Activated naive CD4-positive, alpha-beta T cell treated with anti-CD3 and anti-CD28 coated beads, Interleukin-2, amount 50 U/mL, for 72 hours (primary cell): ENCODE data around the gene REEP3. TPM values are rescaled to one million over a fixed set of nuclear protein-coding genes. Genes with fewer than 3 reads are reported as not detected.

Experiments used
- ATAC-seq, 2 donors: fragments of 150-1000 bp; cut with Tn5 transposase; 2 replicates each; pipeline ENCODE4 v1.10.0; 2021; ENCODE audit warnings: mild to moderate bottlenecking in 2 of 2, moderate library complexity in 2 of 2
- DNase-seq, 2 donors: peaks; one replicate each; pipeline ENCODE4 v3.0.0; 2021 to 2022; ENCODE audit warnings: low spot score in 2 of 2
- H3K27ac Mint-ChIP-seq, 2 donors: one replicate each; pipeline ENCODE4 v1.8.0; 2022; ENCODE audit warnings: mild to moderate bottlenecking in 2 of 2, mixed read lengths in 2 of 2
- H3K36me3 Mint-ChIP-seq, 2 donors: one replicate each; pipeline ENCODE4 v1.8.0; 2022; ENCODE audit warnings: mixed read lengths in 2 of 2
- H3K9me3 Mint-ChIP-seq, 2 donors: one replicate each; pipeline ENCODE4 v1.8.0; 2022; ENCODE audit warnings: mixed read lengths in 2 of 2
- total RNA-seq, 2 donors: library from RNA; stranded (reverse); gene quantifications; one replicate each; pipeline ENCODE4 v1.2.3, GENCODE V29; 2022

REEP3 gene
- total RNA-seq, 2 donors from 2014 or later, result 6.9 to 15.6 TPM

GRCh38 chr10:63591600-63592379 is 70.6 kb downstream of the REEP3 start:
- Mint-ChIP-seq H3K9me3 (no peaks in the 10 kb centered on the region), H3K27ac (no peak overlapping the region)
- DNase-seq, result no peak

GRCh38 chr10:63593576-63593975 is 72.4 kb downstream of the REEP3 start:
- H3K36me3 Mint-ChIP-seq, result peaks cover 6 to 19% of the 10 kb centered on the region in 2 donors
- no peaks in the 10 kb centered on the region for H3K9me3 Mint-ChIP-seq
- no peak overlapping the region for H3K27ac Mint-ChIP-seq
- ATAC-seq, result no peak
- DNase-seq, result no peak

More at GRCh38 chr10:63591600-63592379, 70.6 kb downstream of the REEP3 start:
- no peak for ATAC-seq
- H3K36me3 Mint-ChIP-seq, result peaks cover 1 to 16% of the 10 kb centered on the region in 2 donors

- H3K36me3 Mint-ChIP-seq, result peaks cover 6 to 19% of the 10 kb centered on the region in 2 donors
- no peaks in the 10 kb centered on the region for H3K9me3 Mint-ChIP-seq
- DNase-seq, result no peak
- ATAC-seq, result no peak
- no peak overlapping the region for H3K27ac Mint-ChIP-seq
Measured at GRCh38 chr10:63595072-63595471, 73.9 kb downstream of the REEP3 start.

- ATAC-seq, result no peak
- Mint-ChIP-seq H3K27ac (no peak overlapping the region), H3K9me3 (no peaks in the 10 kb centered on the region), H3K36me3 (peaks cover 6 to 19% of the 10 kb centered on the region in 2 donors)
- no peak for DNase-seq
Measured at GRCh38 chr10:63596924-63597323, 75.7 kb downstream of the REEP3 start.

- ATAC-seq (no peak), DNase-seq (no peak)
- no peaks in the 10 kb centered on the region for H3K9me3 Mint-ChIP-seq
- peak overlapping the region in 1 of 2 donors; percentile 7 for H3K27ac Mint-ChIP-seq
- H3K36me3 Mint-ChIP-seq, result peaks cover 6 to 14% of the 10 kb centered on the region in 2 donors
Measured at GRCh38 chr10:63600540-63600939, 79.3 kb downstream of the REEP3 start.

GRCh38 chr10:63603709-63604445 is 82.7 kb downstream of the REEP3 start:
- DNase-seq, result no peak
- Mint-ChIP-seq H3K9me3 (no peaks in the 10 kb centered on the region), H3K36me3 (no peaks in the 10 kb centered on the region), H3K27ac (no peak overlapping the region)
- no peak for ATAC-seq

GRCh38 chr10:63605197-63605967 is 84.2 kb downstream of the REEP3 start:
- DNase-seq, result no peak
- H3K27ac Mint-ChIP-seq, result no peak overlapping the region
- H3K36me3 Mint-ChIP-seq, result no peaks in the 10 kb centered on the region
- H3K9me3 Mint-ChIP-seq, result no peaks in the 10 kb centered on the region
- no peak for ATAC-seq

GRCh38 chr10:63608511-63608910 is 87.3 kb downstream of the REEP3 start:
- Mint-ChIP-seq H3K27ac (no peak overlapping the region), H3K36me3 (no peaks in the 10 kb centered on the region), H3K9me3 (no peaks in the 10 kb centered on the region)
- no peak for ATAC-seq
- no peak for DNase-seq

- Mint-ChIP-seq H3K36me3 (no peaks in the 10 kb centered on the region), H3K27ac (peak overlapping the region in 1 of 2 donors; percentile 72), H3K9me3 (no peaks in the 10 kb centered on the region)
- ATAC-seq (peak; percentile 66 to 97), DNase-seq (no peak)
Measured at GRCh38 chr10:63611078-63611477, 89.9 kb downstream of the REEP3 start.

- ATAC-seq, result no peak
- H3K9me3 Mint-ChIP-seq, result no peaks in the 10 kb centered on the region
- H3K36me3 Mint-ChIP-seq, result no peaks in the 10 kb centered on the region
- DNase-seq, result no peak
- H3K27ac Mint-ChIP-seq, result no peak overlapping the region
Measured at GRCh38 chr10:63614371-63614891, 93.2 kb downstream of the REEP3 start.

- ATAC-seq (no peak), DNase-seq (no peak)
- Mint-ChIP-seq H3K36me3 (no peaks in the 10 kb centered on the region), H3K27ac (no peak overlapping the region), H3K9me3 (no peaks in the 10 kb centered on the region)
Measured at GRCh38 chr10:63618552-63618951, 97.4 kb downstream of the REEP3 start.

- Mint-ChIP-seq H3K27ac (peak overlapping the region in 1 of 2 donors; percentile 10), H3K9me3 (no peaks in the 10 kb centered on the region), H3K36me3 (no peaks in the 10 kb centered on the region)
- ATAC-seq (no peak), DNase-seq (no peak)
Measured at GRCh38 chr10:63619426-63619825, 98.2 kb downstream of the REEP3 start.

GRCh38 chr10:63622097-63622496 is 100.9 kb downstream of the REEP3 start:
- DNase-seq (no peak), ATAC-seq (no peak)
- Mint-ChIP-seq H3K27ac (no peak overlapping the region), H3K9me3 (no peaks in the 10 kb centered on the region), H3K36me3 (no peaks in the 10 kb centered on the region)

- ATAC-seq, result no peak
- Mint-ChIP-seq H3K36me3 (peaks cover 0 to 4% of the 10 kb centered on the region in 2 donors), H3K9me3 (no peaks in the 10 kb centered on the region), H3K27ac (no peak overlapping the region)
- DNase-seq, result no peak
Measured at GRCh38 chr10:63624701-63625100, 103.5 kb downstream of the REEP3 start.

- no peak overlapping the region for H3K27ac Mint-ChIP-seq
- H3K9me3 Mint-ChIP-seq, result no peaks in the 10 kb centered on the region
- no peak for DNase-seq
- peaks cover 0 to 4% of the 10 kb centered on the region in 2 donors for H3K36me3 Mint-ChIP-seq
- ATAC-seq, result no peak
Measured at GRCh38 chr10:63627396-63627795, 106.2 kb downstream of the REEP3 start.

- DNase-seq, result no peak
- Mint-ChIP-seq H3K9me3 (no peaks in the 10 kb centered on the region), H3K36me3 (peaks cover 0 to 4% of the 10 kb centered on the region in 2 donors), H3K27ac (no peak overlapping the region)
- no peak for ATAC-seq
Measured at GRCh38 chr10:63627881-63628296, 106.7 kb downstream of the REEP3 start.
